Activated CD4-positive, alpha-beta T cell treated with anti-CD3 and anti-CD28 coated beads, Interleukin-2, amount 50 U/mL, for 48 hours (primary cell): ENCODE measurements around the gene SCAMP3.
"Not testable (repeated sequence)": the region's sequence is repeated elsewhere in the genome, so short reads cannot be mapped to it uniquely, and the experiment has no call there.

ENCODE experiments used
- DNase-seq, 2 experiments: peaks; one replicate each; pipeline ENCODE4 v3.0.0-alpha.2; 2020

SCAMP3 gene

GRCh38 chr1:155261852-155262673, at the start of gene SCAMP3:
TSS of gene SCAMP3 (minus strand) at chr1:155262360. CDS start at chr1:155262151, 209 bp downstream.
- DNase-seq = peak; percentile 90 to 93

GRCh38 chr1:155309423-155310021, 47.4 kb upstream of the SCAMP3 start:
- DNase-seq = no peak

- DNase-seq = peak; percentile 96 to 98
These were observed 46.6 kb upstream of the SCAMP3 start, which contains the start of gene FDPS for GRCh38 chr1:155308493-155309422. TSS of gene FDPS (plus strand) at chr1:155308866. CDS start at chr1:155309790, 924 bp downstream.

DNA sequence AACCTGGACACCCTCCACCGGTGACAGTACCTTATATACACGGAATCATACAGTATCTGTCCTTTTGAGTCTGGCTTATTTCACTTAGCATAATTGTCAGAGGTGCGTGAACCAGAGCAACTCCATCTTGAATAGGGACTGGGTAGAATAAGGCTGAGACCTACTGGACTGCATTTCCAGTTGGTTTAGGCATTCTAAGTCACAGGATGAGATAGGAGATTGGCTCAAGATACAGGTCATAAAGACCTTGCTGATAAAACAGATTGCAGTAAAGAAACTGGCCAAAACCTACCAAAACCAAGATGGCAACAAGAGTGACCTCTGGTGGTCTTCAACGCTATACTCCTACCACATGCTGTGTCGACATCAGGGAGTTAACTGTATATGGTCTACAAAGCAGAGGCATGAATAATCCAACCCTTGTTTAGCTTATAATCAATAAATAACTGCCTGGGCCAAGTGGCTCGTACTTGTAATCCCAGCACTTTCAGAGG, 45.1 kb upstream of the SCAMP3 start:
- DNase-seq = no peak

- DNase-seq = no peak
These were observed 43.8 kb upstream of the SCAMP3 start for GRCh38 chr1:155305881-155306391.

DNA sequence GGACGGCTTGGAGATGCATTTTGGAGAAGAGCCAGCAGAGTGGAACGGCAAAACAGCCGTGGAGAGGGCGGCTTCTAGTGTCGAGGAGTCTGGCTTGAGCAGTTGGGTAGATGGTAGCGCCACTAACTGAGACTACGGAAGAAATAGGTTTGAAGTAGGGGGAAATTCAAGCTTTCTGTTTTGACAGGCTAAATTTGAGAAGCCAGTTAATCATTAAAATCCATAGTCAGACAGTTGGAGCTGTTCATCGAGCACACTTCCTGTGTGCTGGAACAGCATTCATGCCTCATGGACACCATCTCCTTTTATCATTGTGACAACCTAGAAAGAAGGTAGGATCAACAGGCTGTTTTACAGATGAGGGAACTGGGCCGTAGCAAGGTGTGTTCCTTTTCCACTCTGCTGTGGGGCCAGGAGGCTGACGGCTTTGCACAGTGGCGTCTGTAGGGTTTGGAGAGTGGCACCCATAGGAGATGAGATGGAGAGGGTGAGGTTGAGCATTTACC, 42.5 kb upstream of the SCAMP3 start:
- DNase-seq = no peak

- DNase-seq = no peak
These were observed 39.2 kb upstream of the SCAMP3 start, which contains the start of gene PKLR for GRCh38 chr1:155301342-155301841. TSS of gene PKLR (minus strand) at chr1:155301438. CDS start at chr1:155301395, 43 bp downstream.

DNA sequence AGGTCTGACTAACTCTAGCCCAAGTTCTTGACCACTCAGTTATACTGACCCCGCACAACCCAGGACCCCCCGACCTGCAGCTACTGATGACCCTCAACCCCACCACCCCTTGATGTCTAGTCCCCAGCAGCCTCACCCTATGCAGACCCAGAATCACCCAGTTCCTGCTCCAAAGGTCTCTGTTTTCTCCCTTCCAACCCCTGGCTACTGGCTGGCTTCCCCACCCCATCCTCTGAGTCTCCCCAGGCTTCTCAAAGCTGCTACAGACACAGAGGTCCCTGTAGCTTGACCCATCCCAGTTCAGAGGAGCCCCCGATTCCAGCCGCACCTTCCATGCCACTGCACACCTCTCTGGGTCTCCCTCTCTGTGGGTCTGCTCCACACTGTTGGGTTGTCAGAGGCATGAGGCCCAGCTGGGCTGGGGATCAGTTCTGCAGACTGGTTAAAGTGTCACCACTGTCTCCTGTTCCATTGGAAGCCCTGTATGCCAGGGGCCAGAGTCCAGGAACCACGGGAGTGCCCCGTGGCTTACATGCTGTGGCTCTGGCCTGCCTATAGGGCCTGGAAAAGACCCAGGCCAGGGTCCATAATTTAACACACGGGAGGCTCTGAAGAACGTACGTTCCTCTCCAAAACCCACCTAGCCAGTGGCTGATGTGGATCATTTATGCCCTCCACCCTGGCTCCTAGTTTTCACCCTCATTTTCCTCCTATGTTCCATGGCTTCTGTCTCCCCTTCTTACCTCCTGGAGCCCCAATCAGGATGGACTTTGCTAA, 38.6 kb upstream of the SCAMP3 start:
- DNase-seq = no peak

DNA sequence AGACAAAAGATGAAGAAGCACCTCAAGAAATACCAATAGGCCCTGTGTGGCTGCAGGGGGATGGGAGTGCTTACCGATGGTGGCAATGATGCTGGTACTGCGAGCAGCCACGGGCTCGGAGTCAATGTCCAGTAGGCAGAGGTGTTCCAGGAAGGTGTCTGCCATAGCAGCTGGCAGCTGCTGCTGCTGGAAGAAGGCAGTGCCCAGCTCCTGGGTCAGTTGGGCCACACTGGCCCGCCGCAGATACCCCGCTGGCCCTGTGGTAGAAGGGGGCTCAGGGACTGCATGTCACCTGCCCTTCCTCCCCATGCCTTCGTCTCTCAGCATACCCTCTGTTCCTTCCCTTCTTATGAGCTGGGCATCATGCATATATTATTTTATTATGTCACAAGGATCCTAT, 37.9 kb upstream of the SCAMP3 start:
- no peak for DNase-seq

- no peak for DNase-seq
These were observed 35.2 kb upstream of the SCAMP3 start for GRCh38 chr1:155297384-155297783.

GRCh38 chr1:155296661-155297060, 34.5 kb upstream of the SCAMP3 start:
- DNase-seq = no peak

- no peak for DNase-seq
These were observed 33.7 kb upstream of the SCAMP3 start for GRCh38 chr1:155295942-155296267.

DNA sequence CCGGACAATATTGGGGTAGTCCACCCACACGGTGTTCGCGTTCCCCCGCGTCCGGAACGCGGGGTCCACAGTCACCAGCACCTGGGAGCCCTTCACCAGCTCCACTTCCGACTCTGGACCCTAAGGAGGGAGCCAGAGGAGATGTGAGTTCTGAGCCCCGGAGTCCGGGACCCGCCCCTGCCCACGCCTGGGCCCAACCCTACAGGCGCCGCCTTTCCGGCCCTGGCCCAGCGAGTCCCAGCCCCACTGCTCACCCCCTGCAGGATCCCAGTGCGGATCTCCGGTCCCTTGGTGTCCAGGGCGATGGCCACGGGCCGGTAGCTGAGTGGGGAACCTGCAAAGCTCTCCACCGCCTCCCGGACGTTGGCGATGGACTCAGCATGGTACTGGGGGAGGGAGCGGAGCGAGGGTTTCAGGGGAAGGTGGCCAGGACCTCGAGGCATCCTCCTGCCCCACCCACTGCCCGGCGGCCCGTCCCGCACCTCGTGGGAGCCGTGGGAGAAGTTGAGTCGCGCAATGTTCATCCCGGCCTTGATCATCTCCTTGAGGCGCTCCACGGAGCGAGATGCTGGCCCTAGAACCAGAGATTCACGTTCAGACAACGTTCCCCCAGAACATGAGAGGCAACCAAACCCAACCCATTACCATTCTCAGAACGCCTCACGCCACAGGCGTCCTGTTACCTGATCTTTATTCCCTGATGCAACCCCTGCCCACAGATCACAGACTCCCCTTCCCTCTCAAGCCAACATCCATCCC, 33.2 kb upstream of the SCAMP3 start:
- no peak for DNase-seq

DNA sequence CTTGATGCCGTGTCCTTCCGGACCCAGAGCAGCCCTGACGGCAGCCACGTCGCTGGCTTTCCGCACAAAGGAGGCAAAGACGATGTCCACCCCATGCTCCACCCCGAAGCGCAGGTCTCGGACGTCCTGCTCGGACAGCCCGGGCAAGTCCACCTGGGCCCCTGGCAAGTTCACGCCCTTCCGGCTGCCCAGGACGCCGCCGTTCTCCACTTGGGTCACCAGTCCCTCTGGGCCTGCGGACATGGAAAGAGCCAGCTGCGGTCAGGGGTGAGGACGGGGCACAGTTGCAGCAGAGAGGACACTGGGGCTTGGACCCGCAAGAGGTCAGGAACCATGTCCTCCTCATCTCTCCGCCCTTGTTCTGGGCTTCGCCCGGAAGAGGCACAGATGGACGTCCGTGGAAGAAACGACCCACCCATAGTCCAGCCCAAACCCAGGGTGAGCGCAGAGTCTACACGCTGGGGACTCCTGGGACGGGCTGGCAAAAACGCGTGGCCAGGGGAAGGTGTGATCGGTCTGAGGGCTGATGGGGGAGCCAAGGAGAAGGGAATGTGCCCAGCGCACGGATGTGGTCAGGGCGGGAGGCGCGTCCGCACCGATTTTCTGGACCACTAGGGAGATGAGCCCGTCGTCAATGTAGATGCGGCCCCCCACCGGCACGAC, 32.5 kb upstream of the SCAMP3 start:
- DNase-seq = no peak

GRCh38 chr1:155293086-155293749, 31.1 kb upstream of the SCAMP3 start:
- no peak for DNase-seq

DNA sequence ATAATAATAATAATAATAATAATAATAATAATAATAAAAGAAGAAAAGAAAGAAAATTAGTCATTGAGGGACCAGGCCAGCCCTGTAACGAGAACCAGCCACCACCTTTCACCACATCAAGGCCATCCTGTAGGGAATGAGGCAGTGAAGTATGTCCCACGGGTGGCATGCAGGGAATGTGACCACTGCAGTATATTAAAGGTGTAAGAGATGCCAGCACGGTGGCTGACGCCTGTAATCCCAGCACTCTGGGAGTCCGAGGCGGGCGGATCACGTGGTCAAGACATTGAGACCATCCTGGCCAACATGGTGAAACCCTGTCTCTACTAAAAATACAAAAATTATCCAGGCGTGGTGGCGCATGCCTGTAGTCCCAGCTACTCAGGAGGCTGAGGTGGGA, 28.8 kb upstream of the SCAMP3 start:
- not testable (repeated sequence) for DNase-seq

DNA sequence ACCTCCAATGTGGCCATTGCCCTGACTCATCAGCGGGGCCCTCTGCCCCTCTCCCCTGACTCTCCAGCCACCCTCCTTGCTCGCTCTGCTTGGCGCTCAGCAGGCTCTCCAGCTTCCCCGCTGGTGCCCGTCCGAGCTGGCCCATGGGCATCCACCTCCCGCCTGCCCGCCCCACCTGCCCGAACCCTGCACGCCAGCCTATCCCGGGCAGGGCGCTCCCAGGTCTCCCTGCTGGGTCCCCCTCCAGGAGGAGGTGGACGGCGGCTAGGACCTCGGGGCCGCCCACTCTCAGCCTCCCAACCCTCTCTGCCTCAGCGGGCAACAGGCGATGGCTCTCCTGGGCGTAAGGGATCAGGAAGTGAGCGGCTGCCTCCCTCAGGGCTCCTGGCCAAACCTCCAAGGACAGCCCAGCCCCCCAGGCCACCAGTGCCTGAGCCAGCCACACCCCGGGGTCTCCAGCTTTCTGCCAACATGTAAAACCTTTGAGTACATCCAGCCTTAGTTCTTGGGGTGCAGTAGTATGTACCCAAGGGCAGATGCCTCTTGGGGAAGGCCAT, 25.9 kb upstream of the SCAMP3 start:
- DNase-seq = no peak

- no peak for DNase-seq
These were observed 24.4 kb upstream of the SCAMP3 start for GRCh38 chr1:155286544-155286943.

GRCh38 chr1:155285631-155286044, 23.5 kb upstream of the SCAMP3 start:
- no peak for DNase-seq
